ENCODE results near the gene EGFL8. TPM values are rescaled to one million over a fixed set of nuclear protein-coding genes. Genes with fewer than 3 reads are reported as not detected.

Gene EGFL8
- total and polyA plus RNA-seq, 9 of the 15 experiments (the other 6 are each of a cell fraction or from before 2014, with no cell fraction given), result 2.2 to 47.4 (median 14.2) TPM

GRCh38 chr6:32178547-32179440 is 14.4 kb downstream of the EGFL8 start (continued):
- TF ChIP-seq CHAMP1 (IDR thresholded peaks at IDR 0.05) (no peak), PHF8 (IDR thresholded peaks at IDR 0.05; ENCODE audit: borderline replicate concordance, low read length) (0 out of 2 replicates have a peak, but pooled peaks have one; percentile 27), MAZ (CRISPR knock-in tag; conservative IDR thresholded peaks at IDR 0.05 in 1 of 2, IDR thresholded peaks at IDR 0.05 in 1 of 2) (peak in 1 of 2 experiments; percentile 44; a peak in 1 of 4 replicates), ZFP36 (IDR thresholded peaks at IDR 0.05; ENCODE audit: low read depth, low read length, partially characterized antibody) (no peak), POLR2A (conservative IDR thresholded peaks at IDR 0.05) (peak; percentile 4), GMEB1 (CRISPR knock-in tag; IDR thresholded peaks at IDR 0.05) (no peak), ZNF197 (CRISPR knock-in tag; IDR thresholded peaks at IDR 0.05; ENCODE audit: low read depth) (0 out of 2 replicates have a peak, but pooled peaks have one; percentile 37), HDGF (IDR thresholded peaks at IDR 0.05) (peak; percentile 55; the same call in 1 of the 2 replicates), NFXL1 (CRISPR knock-in tag; IDR thresholded peaks at IDR 0.05) (no peak), ARID1B (IDR thresholded peaks at IDR 0.05) (peak; percentile 59), RBM39 (optimal IDR thresholded peaks at IDR 0.05; ENCODE audit: low read depth, low read length) (peak; percentile 55), ZNF311 (CRISPR knock-in tag; IDR thresholded peaks at IDR 0.05) (no peak), MLLT1 (IDR thresholded peaks at IDR 0.05) (peak; percentile 30 to 47; a peak in 3 of 4 replicates), E2F4 (CRISPR knock-in tag; IDR thresholded peaks at IDR 0.05; ENCODE audit: low read depth) (0 out of 2 replicates have a peak, but pooled peaks have one; percentile 13)
- TF ChIP-seq, protein P1, sequence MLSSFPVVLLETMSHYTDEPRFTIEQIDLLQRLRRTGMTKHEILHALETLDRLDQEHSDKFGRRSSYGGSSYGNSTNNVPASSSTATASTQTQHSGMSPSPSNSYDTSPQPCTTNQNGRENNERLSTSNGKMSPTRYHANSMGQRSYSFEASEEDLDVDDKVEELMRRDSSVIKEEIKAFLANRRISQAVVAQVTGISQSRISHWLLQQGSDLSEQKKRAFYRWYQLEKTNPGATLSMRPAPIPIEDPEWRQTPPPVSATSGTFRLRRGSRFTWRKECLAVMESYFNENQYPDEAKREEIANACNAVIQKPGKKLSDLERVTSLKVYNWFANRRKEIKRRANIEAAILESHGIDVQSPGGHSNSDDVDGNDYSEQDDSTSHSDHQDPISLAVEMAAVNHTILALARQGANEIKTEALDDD (IDR thresholded peaks at IDR 0.05), result 0 out of 2 replicates have a peak, but pooled peaks have one; percentile 34
- TF ChIP-seq, protein P2, sequence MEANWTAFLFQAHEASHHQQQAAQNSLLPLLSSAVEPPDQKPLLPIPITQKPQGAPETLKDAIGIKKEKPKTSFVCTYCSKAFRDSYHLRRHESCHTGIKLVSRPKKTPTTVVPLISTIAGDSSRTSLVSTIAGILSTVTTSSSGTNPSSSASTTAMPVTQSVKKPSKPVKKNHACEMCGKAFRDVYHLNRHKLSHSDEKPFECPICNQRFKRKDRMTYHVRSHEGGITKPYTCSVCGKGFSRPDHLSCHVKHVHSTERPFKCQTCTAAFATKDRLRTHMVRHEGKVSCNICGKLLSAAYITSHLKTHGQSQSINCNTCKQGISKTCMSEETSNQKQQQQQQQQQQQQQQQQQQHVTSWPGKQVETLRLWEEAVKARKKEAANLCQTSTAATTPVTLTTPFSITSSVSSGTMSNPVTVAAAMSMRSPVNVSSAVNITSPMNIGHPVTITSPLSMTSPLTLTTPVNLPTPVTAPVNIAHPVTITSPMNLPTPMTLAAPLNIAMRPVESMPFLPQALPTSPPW (CRISPR knock-in tag; IDR thresholded peaks at IDR 0.05), result peak; percentile 4; the same call in 1 of the 2 replicates

Data from K562 (cell line).